HepG2 (cell line): ENCODE results near the gene LMAN1L. TPM values are rescaled to one million over a fixed set of nuclear protein-coding genes. Genes with fewer than 3 reads are reported as not detected.

Experiments used
- ATAC-seq: fragments of 200-7000 bp; cut with Tn5 transposase; 3 replicates; pipeline ENCODE4 v1.9.1; 2020; ENCODE audit warnings: mild to moderate bottlenecking, moderate library complexity
- BruUV-seq: library from RNA; stranded (reverse); fragments of 400-500 nt; replicated peaks from 2 replicates; lab custom pipeline; 2021; lab: Mats Ljungman, UMichigan
- CTCF ChIA-PET: fragments of 300-600 bp; formaldehyde crosslinking; extraction: SDS; loops from one replicate; lab custom pipeline; 2021; ENCODE audit warnings: low total read pairs, inconsistent platforms, low intra/inter-chr PET ratio; lab: Yijun Ruan, JAX
- POLR2A ChIA-PET: fragments of 350-600 bp; sonication (Branson Sonifier 250); formaldehyde crosslinking; loops from one replicate; lab custom pipeline; 2020; ENCODE audit warnings: antibody characterized with exemption, inconsistent platforms; lab: Yijun Ruan, JAX
- DNase-seq: peaks from one replicate; pipeline ENCODE4 v3.0.0-alpha.2; 2015; ENCODE audit warnings: low spot score
- FAIRE-seq: peaks from 3 replicates; lab custom pipeline; 2011; peaks lifted over from hg19 to GRCh38; lab: Jason Lieb, UNC
- H2AFZ ChIP-seq: one replicate; pipeline ENCODE4 v1.6.1; 2011; ENCODE audit warnings: low read length, inconsistent platforms
- H3K27ac ChIP-seq: fragments of 300-600 bp; 3 replicates; pipeline ENCODE4 v1.8.0; 2011; ENCODE audit warnings: mixed run types, mild to moderate bottlenecking, mixed read lengths, low read length, inconsistent platforms; ENCODE audit not compliant: insufficient read depth; ENCODE audit errors: extremely low read length
- H3K27me3 ChIP-seq, 2 experiments: fragments of 200-600 bp in 1 of 2; 2 replicates in 1 of 2; 3 replicates in 1 of 2; pipeline versions ENCODE4 v1.6.0 to v1.8.0; 2011; ENCODE audit warnings: low read length in 2 of 2, mild to moderate bottlenecking in 2 of 2, moderate library complexity in 2 of 2, inconsistent platforms in 1 of 2; ENCODE audit not compliant: insufficient read depth in 2 of 2, control insufficient read depth in 1 of 2
- H3K36me3 ChIP-seq, 2 experiments: fragments of 200-600 bp in 1 of 2; replicated peaks in 1 of 2; 2 replicates in 1 of 2; 3 replicates in 1 of 2; pipeline versions ENCODE4 v1.5.1 to v1.8.0; 2011; ENCODE audit warnings: low read length in 2 of 2, inconsistent platforms in 1 of 2; ENCODE audit not compliant: insufficient read depth in 2 of 2, control insufficient read depth in 1 of 2
- H3K4me1 ChIP-seq: 2 replicates; pipeline ENCODE4 v1.5.1; 2012; ENCODE audit warnings: low read length, inconsistent platforms; ENCODE audit not compliant: insufficient read depth
- H3K4me2 ChIP-seq: 2 replicates; pipeline ENCODE4 v1.6.0; 2011; ENCODE audit warnings: low read depth, low read length, inconsistent platforms
- H3K4me3 ChIP-seq, 3 experiments: fragments of 200-600 bp in 1 of 3; sonication (generic), shearing (Covaris generic) in 1 of 3; replicated peaks in 1 of 3; 2 replicates each; pipeline ENCODE4 v1.5.1; 2011 to 2016; ENCODE audit warnings: low read length in 3 of 3, inconsistent platforms in 2 of 3, low read depth in 2 of 3, mild to moderate bottlenecking in 2 of 3, control low read depth in 1 of 3, mixed read lengths in 1 of 3; ENCODE audit not compliant: insufficient read depth in 1 of 3
- H3K79me2 ChIP-seq: one replicate; pipeline ENCODE4 v1.6.1; 2011; ENCODE audit warnings: low read length, inconsistent platforms; ENCODE audit not compliant: insufficient read depth
- H3K9ac ChIP-seq: 2 replicates; pipeline ENCODE4 v1.6.0; 2011; ENCODE audit warnings: mild to moderate bottlenecking, low read depth, low read length, inconsistent platforms; ENCODE audit not compliant: insufficient read depth
- H3K9me3 ChIP-seq: 2 replicates; pipeline ENCODE4 v1.5.1; 2012; ENCODE audit warnings: mild to moderate bottlenecking, low read length
- H4K20me1 ChIP-seq: 2 replicates; pipeline ENCODE4 v1.6.0; 2011; ENCODE audit warnings: inconsistent platforms, mild to moderate bottlenecking, low read length, moderate library complexity; ENCODE audit not compliant: insufficient read depth
- ARID4A ChIP-seq: sonication (generic); formaldehyde crosslinking; IDR thresholded peaks from 2 replicates; pipeline ENCODE4 v1.5.0; 2020; ENCODE audit warnings: mild to moderate bottlenecking, missing genetic modification reagents, borderline replicate concordance
- BCL6 ChIP-seq: IDR thresholded peaks from 2 replicates; pipeline ENCODE4 v1.6.1; 2016; ENCODE audit warnings: missing genetic modification reagents, missing compliant biosample characterization
- IKZF5 ChIP-seq: IDR thresholded peaks from 2 replicates; pipeline ENCODE4 v1.6.1; 2018; ENCODE audit warnings: missing genetic modification reagents, mild to moderate bottlenecking, missing compliant biosample characterization
- MIER2 ChIP-seq: IDR thresholded peaks from 2 replicates; pipeline ENCODE4 v1.6.1; 2016; ENCODE audit warnings: missing biosample characterization, missing genetic modification reagents
- NFAT5 ChIP-seq: sonication (generic); formaldehyde crosslinking; IDR thresholded peaks from 2 replicates; pipeline ENCODE4 v1.4.0; 2020; ENCODE audit warnings: missing genetic modification reagents
- TBX3 ChIP-seq: fragments of 450-650 bp; IDR thresholded peaks from 2 replicates; pipeline ENCODE4 v1.6.1; 2017; ENCODE audit warnings: antibody characterized with exemption, mild to moderate bottlenecking, inconsistent platforms, borderline replicate concordance
- ZBTB43 ChIP-seq: sonication (generic); formaldehyde crosslinking; conservative IDR thresholded peaks from 2 replicates; pipeline ENCODE4 v1.4.0; 2020; ENCODE audit warnings: missing genetic modification reagents
- ZNF160 ChIP-seq: sonication (generic); formaldehyde crosslinking; IDR thresholded peaks from 2 replicates; pipeline ENCODE4 v1.8.0; 2022; ENCODE audit warnings: mild to moderate bottlenecking, inconsistent platforms, missing genetic modification reagents
- ZNF777 ChIP-seq: sonication (generic); formaldehyde crosslinking; IDR thresholded peaks from 2 replicates; pipeline ENCODE4 v1.4.0; 2020; ENCODE audit warnings: missing genetic modification reagents
- WGBS: methylation state at CpG from one replicate; pipeline ENCODE4 v1.1.6; 2017; ENCODE audit warnings: low lambda C conversion rate; 5-methylcytosine and 5-hydroxymethylcytosine counted together
- in situ Hi-C: cut with HindIII; loops from 2 replicates; pipeline ENCODE4 v1.10.0; 2017; ENCODE audit warnings: low pct_unique_long_range_greater_than_20kb; ENCODE audit not compliant: extremely low pct_ligation_motif_present
- intact Hi-C: fragments of 100-400 bp; cut with micrococcal nuclease; formaldehyde crosslinking; loops from one replicate; pipeline ENCODE4 v1.10.0; 2022; ENCODE audit not compliant: unreplicated experiment
- polyA plus RNA-seq, 8 experiments: library from polyadenylated mRNA; depleted of rRNA in 3 of 8; stranded (reverse) in 7 of 8; unstranded in 1 of 8; fragments of >200 nt; fragmentation: Illumina TruSeq in 4 of 8; extraction: Trizol in 4 of 8; gene quantifications; 2 replicates each; pipeline versions ENCODE4 v1.2.1 to v1.2.3, GENCODE V29; 2011 to 2016; ENCODE audit warnings: low read depth in 4 of 8, missing spikeins in 1 of 8, mixed read lengths in 1 of 8; ENCODE audit not compliant: insufficient read depth in 1 of 8
- total RNA-seq, 5 experiments: library from RNA; depleted of rRNA; stranded (reverse); fragments of >200 nt; fragmentation: Illumina TruSeq; extraction: Trizol; gene quantifications; 2 replicates each; pipeline ENCODE4 v1.2.3, GENCODE V29; 2016; ENCODE audit warnings: low read depth in 1 of 5

LMAN1L gene
- total and polyA plus RNA-seq, 2 of the 13 experiments (the other 11 are each of a cell fraction or from before 2014, with no cell fraction given) = not detected

DNA sequence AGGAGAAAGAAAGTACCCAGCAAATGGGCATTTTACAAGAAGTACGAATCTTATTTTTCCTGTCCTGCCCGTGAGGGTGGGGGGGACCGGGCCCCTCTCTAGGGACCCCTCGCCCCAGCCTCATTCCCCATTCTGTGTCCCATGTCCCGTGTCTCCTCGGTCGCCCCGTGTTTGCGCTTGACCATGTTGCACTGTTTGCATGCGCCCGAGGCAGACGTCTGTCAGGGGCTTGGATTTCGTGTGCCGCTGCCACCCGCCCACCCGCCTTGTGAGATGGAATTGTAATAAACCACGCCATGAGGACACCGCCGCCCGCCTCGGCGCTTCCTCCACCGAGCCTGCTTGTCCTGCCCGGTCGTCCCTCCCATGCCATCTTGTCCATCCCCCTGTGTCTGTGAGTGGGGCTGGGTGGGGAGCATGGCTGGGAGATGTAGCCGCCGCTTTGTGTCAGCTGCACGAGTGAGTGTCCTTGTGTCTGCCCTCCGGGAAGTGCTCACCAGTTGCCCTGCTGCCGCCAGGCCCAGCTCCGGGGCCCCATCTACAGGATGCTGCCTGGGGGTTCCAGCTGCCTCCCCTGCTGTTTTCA lies 9.7 kb upstream of the LMAN1L start (continued):
- TF ChIP-seq ARID4A (CRISPR knock-in tag) (no peak), IKZF5 (no peak)

DNA sequence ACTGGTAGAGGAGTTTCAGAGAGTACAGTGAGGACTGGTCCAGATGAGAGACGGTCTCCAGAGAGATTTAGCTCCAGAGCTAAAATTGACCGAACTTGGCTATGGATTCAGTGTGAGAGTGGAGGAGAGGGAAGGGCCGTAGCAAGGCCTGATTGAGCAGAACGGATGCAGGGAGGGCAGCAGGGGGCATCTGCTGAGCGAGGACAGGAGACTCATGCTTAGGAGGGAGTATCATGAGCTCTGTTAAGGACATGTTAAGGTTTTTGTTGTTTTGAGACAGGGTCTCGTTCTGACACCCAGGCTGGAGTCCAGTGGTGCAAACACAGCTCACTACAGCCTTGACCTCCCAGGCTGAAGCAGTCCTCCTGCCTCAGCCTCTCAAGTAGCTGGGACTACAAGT lies 7.7 kb upstream of the LMAN1L start:
- no peak for DNase-seq
- Histone ChIP-seq H3K79me2 (no peaks in the 10 kb centered on the region), H3K4me1 (peaks cover 17% of the 10 kb centered on the region), H3K27me3 (no peaks in the 10 kb centered on the region; a peak in 1 of 5 replicates), H3K4me3 (no peak overlapping the region), H2AFZ (no peak overlapping the region), H3K27ac (no peak overlapping the region), H3K9me3 (no peaks in the 10 kb centered on the region), H4K20me1 (no peaks in the 10 kb centered on the region; the same call in 1 of the 2 replicates), H3K9ac (no peak overlapping the region), H3K36me3 (peaks cover 14 to 23% of the 10 kb centered on the region in 2 experiments), H3K4me2 (no peak overlapping the region)
- in situ Hi-C loops = no loop called here
- 88% methylated on average over 6 of the region's 6 CpGs for WGBS
- BruUV-seq = no TSS peak
- intact Hi-C loops = no loop called here
- CTCF ChIA-PET = no interaction called here
- POLR2A ChIA-PET = no interaction called here
- no peak for ATAC-seq
- no peak for FAIRE-seq
- no peak for TF ChIP-seq BCL6 (CRISPR knock-in tag)
- no peak for TF ChIP-seq ZNF777 (CRISPR knock-in tag)
- TF ChIP-seq MIER2 (CRISPR knock-in tag) = no peak
- no peak for TF ChIP-seq TBX3
- no peak for TF ChIP-seq ZBTB43
- TF ChIP-seq ZNF160 (CRISPR knock-in tag) = no peak
- no peak for TF ChIP-seq NFAT5 (CRISPR knock-in tag)
